Body of pancreas (tissue), 4 donors: ENCODE results near the gene ZNF783. TPM values are rescaled to one million over a fixed set of nuclear protein-coding genes. Genes with fewer than 3 reads are reported as not detected.

Experiments used
- ATAC-seq: fragments of 150-250 bp; one replicate; pipeline ENCODE4 v1.9.1; 2016
- DNase-seq, 4 donors: peaks; one replicate each; pipeline ENCODE4 v3.0.0-alpha.2; 2019
- H3K27ac ChIP-seq, 4 donors: fragments of 200-600 bp; sonication (generic); 1 replicate in 3 of 4; 2 replicates in 1 of 4; pipeline versions ENCODE4 v1.5.1 to v1.6.1; 2016 to 2019; ENCODE audit warnings: mild to moderate bottlenecking in 1 of 4, mixed read lengths in 1 of 4, moderate library complexity in 1 of 4
- H3K27me3 ChIP-seq, 2 donors: fragments of 200-600 bp; sonication (generic); one replicate each; pipeline ENCODE4 v1.6.0; 2016; ENCODE audit warnings: mild to moderate bottlenecking in 1 of 2
- H3K36me3 ChIP-seq, 2 donors: fragments of 200-600 bp; sonication (generic); replicated peaks in 1 of 2; 2 replicates each; pipeline ENCODE4 v1.5.1; 2016; ENCODE audit warnings: low read depth in 2 of 2; ENCODE audit not compliant: insufficient read depth in 1 of 2
- H3K4me1 ChIP-seq: fragments of 200-600 bp; sonication (generic); one replicate; pipeline ENCODE4 v1.6.0; 2016
- H3K4me3 ChIP-seq, 2 donors: fragments of 200-600 bp; sonication (generic); 1 replicate in 1 of 2; 2 replicates in 1 of 2; pipeline ENCODE4 v1.5.1; 2016 to 2019
- H3K9me3 ChIP-seq, 3 donors: fragments of 200-600 bp; sonication (generic); 1 replicate in 2 of 3; 2 replicates in 1 of 3; pipeline ENCODE4 v1.5.1; 2016
- POLR2A ChIP-seq, 3 donors: fragments of 450-650 bp; IDR thresholded peaks; one replicate each; pipeline ENCODE4 v1.6.1; 2016; ENCODE audit warnings: antibody characterized with exemption in 3 of 3, mild to moderate bottlenecking in 2 of 3
- WGBS, 2 donors: methylation state at CpG; one replicate each; pipeline ENCODE4 v1.1.5; 2017; 5-methylcytosine and 5-hydroxymethylcytosine counted together
- intact Hi-C: fragments of 100-400 bp; cut with DNase I; formaldehyde crosslinking; loops from one replicate; pipeline ENCODE4 v1.15.1; 2023
- total RNA-seq, 2 donors: library from RNA; depleted of rRNA; stranded (reverse); fragments of >200 nt; gene quantifications; one replicate each; pipeline ENCODE4 v1.1.0, GENCODE V29; 2016
- TF ChIP-seq, protein P1 (sequence below), 7 experiments: fragments of 450-650 bp in 4 of 7; fragments of 200-600 bp in 3 of 7; sonication (generic) in 3 of 7; IDR thresholded peaks; one replicate each; pipeline ENCODE4 v1.5.1; 2016 to 2019; ENCODE audit warnings: antibody characterized with exemption in 7 of 7

The ZNF783 gene
- total RNA-seq, 2 donors from 2014 or later = 12.5 to 17.5 TPM

DNA sequence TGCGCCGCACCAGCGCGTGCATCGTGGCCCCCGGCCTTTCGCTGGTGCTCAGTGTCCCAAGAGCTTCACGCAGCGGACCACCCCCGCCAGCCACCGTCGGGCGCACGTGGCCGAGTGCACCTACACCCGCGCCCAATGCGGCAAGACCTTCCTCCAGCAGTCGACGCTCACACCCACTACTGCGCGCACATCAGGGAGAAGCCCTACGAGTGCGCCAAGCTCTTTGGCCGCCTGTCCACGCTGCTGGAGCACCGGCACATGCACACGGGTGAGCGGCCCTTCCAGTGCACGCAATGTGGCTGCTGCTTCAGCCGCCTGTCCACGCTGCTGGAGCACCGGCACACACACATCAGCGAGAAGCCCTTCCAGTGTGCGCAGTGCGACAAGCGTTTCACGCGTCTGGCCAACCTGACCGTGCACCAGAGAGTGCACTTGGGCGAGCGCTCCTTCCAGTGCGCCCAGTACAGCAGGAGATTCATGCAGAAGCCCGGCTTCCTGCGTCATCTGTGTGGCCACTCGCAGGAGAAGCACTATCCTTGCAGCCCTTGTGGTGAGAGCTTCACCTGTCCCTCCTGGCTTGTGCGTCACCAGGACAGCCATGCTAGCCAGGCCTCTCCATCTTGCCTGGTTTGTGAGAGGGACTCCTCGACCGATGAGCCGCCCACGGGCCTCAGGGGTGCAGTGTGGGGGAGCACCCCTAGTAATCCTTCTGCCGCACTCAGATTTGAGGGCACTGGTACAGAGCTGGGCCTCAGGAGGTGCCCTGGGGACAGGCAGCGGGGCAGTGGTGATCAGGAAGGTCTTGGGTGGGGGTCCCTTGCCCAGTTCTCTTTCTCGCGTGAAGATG lies 32.9 kb downstream of the ZNF783 start:
- intact Hi-C loops = no loop called here
- no peak for TF ChIP-seq POLR2A (IDR thresholded peaks at IDR 0.05)
- TF ChIP-seq, protein P1, sequence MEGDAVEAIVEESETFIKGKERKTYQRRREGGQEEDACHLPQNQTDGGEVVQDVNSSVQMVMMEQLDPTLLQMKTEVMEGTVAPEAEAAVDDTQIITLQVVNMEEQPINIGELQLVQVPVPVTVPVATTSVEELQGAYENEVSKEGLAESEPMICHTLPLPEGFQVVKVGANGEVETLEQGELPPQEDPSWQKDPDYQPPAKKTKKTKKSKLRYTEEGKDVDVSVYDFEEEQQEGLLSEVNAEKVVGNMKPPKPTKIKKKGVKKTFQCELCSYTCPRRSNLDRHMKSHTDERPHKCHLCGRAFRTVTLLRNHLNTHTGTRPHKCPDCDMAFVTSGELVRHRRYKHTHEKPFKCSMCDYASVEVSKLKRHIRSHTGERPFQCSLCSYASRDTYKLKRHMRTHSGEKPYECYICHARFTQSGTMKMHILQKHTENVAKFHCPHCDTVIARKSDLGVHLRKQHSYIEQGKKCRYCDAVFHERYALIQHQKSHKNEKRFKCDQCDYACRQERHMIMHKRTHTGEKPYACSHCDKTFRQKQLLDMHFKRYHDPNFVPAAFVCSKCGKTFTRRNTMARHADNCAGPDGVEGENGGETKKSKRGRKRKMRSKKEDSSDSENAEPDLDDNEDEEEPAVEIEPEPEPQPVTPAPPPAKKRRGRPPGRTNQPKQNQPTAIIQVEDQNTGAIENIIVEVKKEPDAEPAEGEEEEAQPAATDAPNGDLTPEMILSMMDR (IDR thresholded peaks at IDR 0.05) = no peak
- H3K4me3 ChIP-seq = no peak overlapping the region
- no peaks in the 10 kb centered on the region for H3K4me1 ChIP-seq
- WGBS, 2 donors = 95 to 98% methylated on average over 16 to 48 of the region's 55 CpGs
- no peaks in the 10 kb centered on the region for H3K27me3 ChIP-seq
- ATAC-seq = no peak
- H3K9me3 ChIP-seq = no peaks in the 10 kb centered on the region
- no peak for DNase-seq
- peaks cover 0 to 6% of the 10 kb centered on the region in 2 donors for H3K36me3 ChIP-seq
- H3K27ac ChIP-seq = no peak overlapping the region

DNA sequence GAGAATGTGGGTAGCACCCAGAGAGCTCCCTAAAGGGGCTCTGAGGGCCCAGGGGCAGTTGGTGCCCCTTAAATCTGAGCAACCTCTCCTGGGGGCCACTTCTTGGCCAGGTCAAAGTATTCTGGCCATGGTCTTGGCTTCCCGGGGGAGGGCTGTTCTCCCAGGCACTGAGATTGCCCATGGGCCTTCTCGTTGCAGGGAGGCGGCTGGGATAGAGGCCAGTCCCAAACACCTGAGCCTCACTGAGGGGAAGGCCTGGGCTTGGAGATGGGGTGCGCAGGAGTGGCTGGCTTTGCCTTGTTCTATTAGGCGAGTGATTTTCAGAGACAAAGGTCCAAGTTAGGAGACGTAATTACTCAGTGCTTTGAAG lies 33.5 kb downstream of the ZNF783 start:
- peaks cover 0 to 6% of the 10 kb centered on the region in 2 donors for H3K36me3 ChIP-seq
- no peak overlapping the region for H3K27ac ChIP-seq
- H3K4me3 ChIP-seq = no peak overlapping the region
- no peaks in the 10 kb centered on the region for H3K4me1 ChIP-seq
- no peak for TF ChIP-seq POLR2A (IDR thresholded peaks at IDR 0.05)
- TF ChIP-seq, protein P1 (IDR thresholded peaks at IDR 0.05) = no peak
- H3K27me3 ChIP-seq = no peaks in the 10 kb centered on the region
- 94 to 96% methylated on average over 3 to 6 of the region's 6 CpGs for WGBS, 2 donors
- intact Hi-C loops = no loop called here
- no peaks in the 10 kb centered on the region for H3K9me3 ChIP-seq
- DNase-seq (no peak), ATAC-seq (no peak)

DNA sequence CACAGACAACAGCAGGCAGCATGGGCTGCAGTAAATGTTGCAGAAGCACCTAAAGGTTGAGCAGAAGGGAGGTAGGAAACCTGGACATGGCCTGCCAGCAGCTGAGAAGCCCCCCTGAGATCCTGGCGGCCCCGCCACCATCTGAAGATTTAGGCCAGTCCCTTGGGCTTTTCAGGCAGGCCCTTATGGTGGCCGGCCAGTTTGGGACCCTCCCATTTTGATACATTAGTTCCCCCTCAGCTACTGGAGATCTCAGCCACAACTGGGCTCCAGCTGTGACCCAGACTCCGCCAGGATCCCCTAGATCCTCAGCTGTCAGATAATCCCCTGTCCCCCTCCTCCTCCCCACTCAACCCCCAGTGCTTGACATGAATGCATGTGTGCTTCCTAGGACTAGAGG lies 34.4 kb downstream of the ZNF783 start:
- Histone ChIP-seq H3K27me3 (no peaks in the 10 kb centered on the region), H3K4me1 (no peaks in the 10 kb centered on the region), H3K27ac (no peak overlapping the region), H3K4me3 (no peak overlapping the region), H3K36me3 (peaks cover 0 to 6% of the 10 kb centered on the region in 2 donors), H3K9me3 (no peaks in the 10 kb centered on the region)
- no peak for TF ChIP-seq POLR2A (IDR thresholded peaks at IDR 0.05)
- TF ChIP-seq, protein P1 (IDR thresholded peaks at IDR 0.05) = no peak
- DNase-seq (no peak), ATAC-seq (no peak)
- intact Hi-C loops = no loop called here
- 80 to 84% methylated on average over 4 of the region's 4 CpGs for WGBS, 2 donors

DNA sequence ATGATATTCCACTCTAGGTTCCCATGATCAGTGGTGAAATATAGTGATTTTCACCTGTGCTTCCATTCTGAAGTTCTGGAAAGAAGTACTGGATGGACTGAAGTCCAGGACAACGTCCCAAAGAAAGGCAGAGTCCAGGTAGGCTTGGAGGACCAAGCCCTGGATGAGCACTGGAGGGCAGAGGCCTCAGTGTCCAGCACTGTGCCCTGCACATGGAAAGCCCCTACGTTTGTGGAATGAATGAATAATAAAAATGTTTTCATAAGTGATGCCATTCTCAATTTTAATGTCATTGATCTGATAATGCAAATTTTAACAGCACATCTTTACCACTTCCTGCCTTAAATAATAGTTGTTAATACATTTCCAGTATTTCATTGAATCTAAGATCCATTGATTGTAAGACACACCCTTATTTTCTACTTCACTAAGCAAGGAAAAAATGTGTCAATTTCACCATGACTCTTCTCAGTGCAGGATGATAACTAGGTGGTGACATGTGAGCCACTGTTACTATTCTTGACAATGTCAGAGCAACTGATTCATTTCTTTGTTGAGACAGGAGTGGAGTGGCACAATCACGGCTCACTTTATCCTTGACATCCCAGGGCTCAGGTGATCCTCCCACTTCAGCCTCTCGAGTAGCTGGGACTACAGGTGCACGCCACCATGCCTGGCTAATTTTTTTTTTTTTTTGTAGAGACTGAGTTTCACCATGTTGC lies 35.2 kb downstream of the ZNF783 start:
- Histone ChIP-seq H3K4me3 (no peak overlapping the region), H3K4me1 (no peaks in the 10 kb centered on the region), H3K9me3 (no peaks in the 10 kb centered on the region), H3K27me3 (no peaks in the 10 kb centered on the region), H3K27ac (no peak overlapping the region), H3K36me3 (peaks cover 0 to 6% of the 10 kb centered on the region in 2 donors)
- no peak for TF ChIP-seq POLR2A (IDR thresholded peaks at IDR 0.05)
- TF ChIP-seq, protein P1 (IDR thresholded peaks at IDR 0.05) = no peak
- intact Hi-C loops = no loop called here
- 75 to 79% methylated on average over 5 of the region's 5 CpGs for WGBS, 2 donors
- no peak for ATAC-seq
- no peak for DNase-seq
